Right cardiac atrium (tissue), 5 donors: ENCODE data around the gene SEMA4F. TPM values are rescaled to one million over a fixed set of nuclear protein-coding genes. Genes with fewer than 3 reads are reported as not detected.
A peak's percentile ranks its signal among the peaks of the same experiment; 100 is the strongest.

ENCODE experiments used
- ATAC-seq, 2 donors: fragments of 200-7000 bp; cut with Tn5 transposase; one replicate each; pipeline versions ENCODE4 v1.8.0 to v1.9.1; 2020; ENCODE audit warnings: moderate library complexity in 2 of 2, mild to moderate bottlenecking in 1 of 2
- DNase-seq, 3 donors: peaks; one replicate each; pipeline ENCODE4 v3.0.0-alpha.2; 2020
- H3K27ac ChIP-seq: one replicate; pipeline ENCODE4 v1.5.1; 2013; ENCODE audit warnings: mild to moderate bottlenecking, low read length, control low read depth, moderate library complexity
- H3K27me3 ChIP-seq: one replicate; pipeline ENCODE4 v1.6.1; 2013; ENCODE audit not compliant: control insufficient read depth, insufficient read depth
- H3K4me1 ChIP-seq: one replicate; pipeline ENCODE4 v1.6.1; 2013; ENCODE audit warnings: low read length; ENCODE audit not compliant: control insufficient read depth, insufficient read depth
- H3K4me3 ChIP-seq: one replicate; pipeline ENCODE4 v1.5.1; 2013; ENCODE audit warnings: low read length, control low read depth
- H3K9me3 ChIP-seq: one replicate; pipeline ENCODE4 v1.6.1; 2013; ENCODE audit warnings: low read length; ENCODE audit not compliant: control insufficient read depth
- WGBS: extraction: QIAGEN DNeasy Blood & Tissue Kit; methylation state at CpG from one replicate; pipeline ENCODE4 v1.1.7; 2013; 5-methylcytosine and 5-hydroxymethylcytosine counted together
- intact Hi-C, 4 donors: fragments of 100-400 bp; cut with DNase I; formaldehyde crosslinking; loops; one replicate each; pipeline versions ENCODE4 v1.11.0 to v1.14.0; 2022 to 2023
- polyA plus RNA-seq: library from polyadenylated mRNA; stranded (reverse); fragments of 200-250 nt; gene quantifications from one replicate; pipeline ENCODE4 v1.2.3, GENCODE V29; 2013
- total RNA-seq, 4 donors: library from RNA; stranded (reverse); fragmentation: NEBNext Ultra II Directional; extraction: Animal tissue kit (Norgen Biotek cat#: 25700); gene quantifications; one replicate each; pipeline ENCODE4 v1.2.1, GENCODE V29; 2021
- donor health status: healthy with polysubstance abuse.
- donor health status: DM: no; HTN: yes; CAD: no.
- donor health status: DM: no; HTN: no; CAD: no.
- donor health status: DM: no; HTN: yes; CAD: no; lungs with severe emphysema.
- donor health status: DM: yes; HTN: yes; CAD: no.

Gene SEMA4F
- total and polyA plus RNA-seq, 5 donors, result 1.7 to 5.3 (median 3.9) TPM

DNA sequence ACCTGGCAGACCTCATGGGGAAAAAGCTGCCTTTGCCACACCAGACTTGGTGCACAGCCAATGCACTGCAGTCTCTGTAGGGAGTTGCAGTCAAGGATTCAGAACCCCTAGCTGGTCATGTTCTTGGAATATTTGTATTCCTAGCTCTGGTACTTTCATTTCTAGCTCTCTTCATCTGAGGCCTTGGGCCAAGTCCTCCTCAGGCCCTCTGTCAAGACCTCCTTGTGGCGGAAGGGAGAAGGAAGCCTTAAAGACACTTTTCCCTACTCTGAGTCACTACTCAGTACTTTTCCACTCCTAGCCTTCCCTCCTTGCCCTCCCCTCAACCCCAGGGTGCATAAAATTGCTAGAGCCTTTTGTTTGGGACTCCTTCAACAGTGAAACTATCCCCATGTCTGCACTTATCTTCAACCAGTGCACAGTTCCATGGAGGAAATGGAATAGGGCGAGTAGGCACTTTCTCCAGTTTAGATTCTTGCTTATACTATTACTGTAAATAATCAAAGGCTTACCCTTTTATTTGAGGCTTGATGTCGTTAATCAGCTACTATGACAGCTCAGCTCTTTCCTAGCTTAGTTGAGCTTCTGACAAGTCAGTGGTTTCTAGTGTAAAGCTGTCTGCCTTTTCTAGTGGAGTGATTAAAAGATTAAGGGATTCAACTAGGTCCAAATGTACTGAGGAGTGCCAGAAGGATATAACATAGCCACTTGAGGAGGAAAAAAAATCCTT, 21.7 kb upstream of the SEMA4F start:
- Histone ChIP-seq H3K27ac (no peak overlapping the region), H3K4me3 (no peak overlapping the region), H3K27me3 (no peaks in the 10 kb centered on the region), H3K9me3 (no peaks in the 10 kb centered on the region), H3K4me1 (no peaks in the 10 kb centered on the region)
- WGBS, result 71% methylated on average over 3 of the region's 3 CpGs
- DNase-seq, result peak in 1 of 3 donors; percentile 23
- ATAC-seq, result peak; percentile 64 to 68
- intact Hi-C loops, result no loop called here

DNA sequence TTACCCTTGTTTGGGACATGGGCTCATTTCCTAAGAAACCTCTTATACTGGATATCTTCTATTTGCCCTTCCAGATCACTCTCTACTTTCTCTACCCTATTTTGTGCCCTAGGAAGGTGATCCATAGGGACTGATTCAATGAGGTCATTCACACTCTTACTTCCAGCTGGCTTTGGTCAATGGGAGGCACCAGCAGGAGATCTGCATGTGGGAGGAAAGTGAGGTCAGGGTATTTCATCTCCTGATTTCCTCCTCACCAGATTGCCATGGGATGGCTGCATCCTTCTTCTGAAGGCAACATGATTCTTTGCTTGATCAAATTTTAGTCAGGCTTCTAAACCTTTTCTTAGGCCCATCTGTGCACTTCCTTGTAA, 21.1 kb upstream of the SEMA4F start:
- H3K4me3 ChIP-seq, result no peak overlapping the region

DNA sequence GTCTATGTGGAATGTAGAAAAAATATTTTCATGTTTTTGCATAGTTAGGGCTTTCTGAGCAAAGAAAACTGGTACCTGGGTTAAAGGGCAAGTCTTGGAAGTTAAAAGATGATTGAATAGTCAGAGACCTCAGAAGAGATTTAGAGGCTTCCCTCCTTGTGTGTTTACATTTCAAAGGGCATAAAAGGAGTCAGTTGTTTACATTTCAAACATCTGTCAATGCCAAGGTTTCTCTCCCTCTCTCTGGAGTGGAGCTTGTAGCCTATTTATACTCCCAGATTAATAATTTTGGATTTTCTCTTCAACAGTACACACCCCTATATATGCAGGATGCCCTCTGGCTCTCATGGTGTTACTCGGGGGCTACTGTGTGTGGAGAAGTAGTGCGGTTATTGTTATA, 14.5 kb upstream of the SEMA4F start:
- Histone ChIP-seq H3K27me3 (no peaks in the 10 kb centered on the region), H3K4me1 (no peaks in the 10 kb centered on the region), H3K27ac (no peak overlapping the region), H3K4me3 (no peak overlapping the region), H3K9me3 (no peaks in the 10 kb centered on the region)
- no peak for ATAC-seq
- WGBS, result 91% methylated on average over 2 of the region's 2 CpGs
- intact Hi-C loops, result no loop called here
- DNase-seq, result no peak

More for the DNA sequence above, 21.1 kb upstream of the SEMA4F start:
- ATAC-seq (peak in 1 of 2 donors; percentile 43), DNase-seq (no peak)
- Histone ChIP-seq H3K9me3 (no peaks in the 10 kb centered on the region), H3K4me1 (no peaks in the 10 kb centered on the region), H3K27ac (no peak overlapping the region), H3K27me3 (no peaks in the 10 kb centered on the region)
- intact Hi-C loops, result no loop called here

DNA sequence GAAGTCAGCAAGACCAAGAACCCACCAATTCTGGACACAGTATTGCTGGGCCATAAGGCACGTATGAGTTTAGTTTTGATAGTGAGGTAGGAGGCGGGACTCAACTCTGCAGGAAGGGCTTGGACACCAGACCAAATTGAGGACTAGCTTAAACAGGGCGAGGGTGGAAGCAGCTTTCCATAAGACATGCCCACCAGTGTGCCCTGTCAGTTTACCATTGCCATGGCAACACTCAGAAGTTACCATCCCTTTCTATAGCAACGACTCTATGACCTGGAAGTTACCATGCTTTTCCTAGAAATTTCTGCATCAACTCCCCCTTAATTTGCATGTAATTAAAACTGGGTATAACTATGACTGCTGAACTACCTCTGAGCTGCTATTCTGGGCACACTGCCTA, 8.7 kb upstream of the SEMA4F start:
- no peaks in the 10 kb centered on the region for H3K4me1 ChIP-seq
- no peak overlapping the region for H3K27ac ChIP-seq
- H3K4me3 ChIP-seq, result no peak overlapping the region
- H3K27me3 ChIP-seq, result no peaks in the 10 kb centered on the region
- DNase-seq, result no peak
- H3K9me3 ChIP-seq, result no peaks in the 10 kb centered on the region
- no peak for ATAC-seq
- intact Hi-C loops, result no loop called here
- WGBS, result 71% methylated on average over 4 of the region's 4 CpGs

DNA sequence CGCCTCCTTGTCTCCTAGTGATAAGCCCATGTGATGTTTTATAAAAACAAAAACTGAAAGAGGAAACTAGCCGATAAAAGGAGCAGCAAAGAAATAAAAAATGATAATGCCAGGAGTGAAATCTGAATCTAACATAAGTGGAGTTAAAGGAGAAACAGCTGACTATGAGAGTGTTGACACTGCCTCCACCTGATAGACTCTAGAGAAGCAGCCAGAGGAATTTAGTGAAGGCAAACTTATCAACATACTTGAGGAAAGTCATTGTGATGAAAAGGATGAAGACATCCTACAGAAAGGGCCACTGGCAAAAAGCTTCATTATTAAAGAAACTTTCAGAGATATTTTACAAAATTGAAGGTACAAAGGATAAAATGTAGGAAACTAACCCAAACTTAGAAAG, 7.8 kb upstream of the SEMA4F start:
- H3K9me3 ChIP-seq, result no peaks in the 10 kb centered on the region
- intact Hi-C loops, result no loop called here
- no peak overlapping the region for H3K27ac ChIP-seq
- ATAC-seq, result no peak
- no peaks in the 10 kb centered on the region for H3K27me3 ChIP-seq
- WGBS, result 35% methylated on average over 2 of the region's 2 CpGs
- no peak overlapping the region for H3K4me3 ChIP-seq
- DNase-seq, result no peak
- no peaks in the 10 kb centered on the region for H3K4me1 ChIP-seq

DNA sequence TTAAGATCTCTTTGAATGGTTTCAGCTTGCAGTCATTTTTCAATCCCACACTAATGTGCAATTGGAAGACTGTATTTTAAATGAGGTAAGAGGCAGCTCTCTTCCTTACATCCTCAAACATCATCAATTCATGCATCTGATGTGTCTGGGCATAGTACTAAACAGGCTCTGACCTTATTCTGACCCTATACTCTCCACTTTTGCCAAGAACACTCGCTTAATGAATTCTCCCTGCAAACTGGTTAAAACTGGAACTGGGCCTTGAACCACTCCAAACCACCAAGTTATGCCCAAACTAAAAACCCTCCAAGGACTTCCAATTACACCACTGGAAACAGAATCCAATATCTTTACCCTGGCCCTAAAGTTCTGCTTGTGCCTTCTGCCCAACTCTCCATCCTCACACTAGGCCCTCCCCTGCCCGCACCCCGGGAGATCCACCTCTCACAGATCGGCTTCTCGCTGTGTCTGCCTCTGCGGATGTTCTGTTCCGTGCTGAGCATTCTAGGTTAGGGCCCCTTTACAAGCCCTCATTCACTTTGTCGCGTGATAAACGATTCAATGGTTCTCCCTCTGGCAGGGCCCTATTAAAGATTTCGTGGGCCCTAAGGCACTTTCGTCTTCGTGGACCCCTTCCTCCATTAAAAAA, 7.1 kb upstream of the SEMA4F start:
- DNase-seq (no peak), ATAC-seq (no peak)
- intact Hi-C loops, result no loop called here
- no peak overlapping the region for H3K27ac ChIP-seq
- no peaks in the 10 kb centered on the region for H3K4me1 ChIP-seq
- H3K4me3 ChIP-seq, result no peak overlapping the region
- H3K9me3 ChIP-seq, result no peaks in the 10 kb centered on the region
- 95% methylated on average over 13 of the region's 13 CpGs for WGBS
- H3K27me3 ChIP-seq, result no peaks in the 10 kb centered on the region

DNA sequence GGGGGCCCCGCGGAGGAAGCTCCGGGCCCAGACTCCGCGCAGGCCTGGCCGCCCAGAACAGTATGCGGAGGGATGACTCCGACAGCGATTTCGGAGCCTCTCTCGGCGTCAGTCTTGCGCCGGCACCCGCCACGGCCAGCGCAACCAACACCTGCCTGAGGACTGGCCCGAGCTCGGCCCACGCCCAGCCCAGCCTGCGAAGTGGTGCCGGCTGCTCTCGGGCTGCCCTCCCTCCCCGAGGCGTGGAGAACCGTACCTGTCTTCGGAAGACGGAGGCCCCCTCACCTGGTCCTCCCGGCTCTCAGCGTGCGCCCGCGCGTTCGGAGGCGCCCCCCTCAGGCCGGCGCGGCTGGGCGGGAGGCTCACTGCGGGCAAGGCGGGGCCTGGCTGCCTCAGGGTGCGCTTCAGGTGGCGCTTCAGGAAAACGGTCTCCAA, 6.0 kb upstream of the SEMA4F start, which contains the start of gene M1AP:
Gene M1AP, minus strand, starts transcription at position 322 of the 435 bp plus-strand sequence. CDS start 8,055 bp downstream, outside the sequence.
- Histone ChIP-seq H3K4me1 (no peaks in the 10 kb centered on the region), H3K4me3 (no peak within 1 kb of the TSS), H3K27ac (no peak within 1 kb of the TSS), H3K27me3 (no peaks in the 10 kb centered on the region), H3K9me3 (no peaks in the 10 kb centered on the region)
- WGBS, result 11% methylated on average over 45 of the region's 45 CpGs
- DNase-seq (peak in 1 of 3 donors; percentile 64), ATAC-seq (peak; percentile 59 to 69)
- intact Hi-C loops, result no loop called here

DNA sequence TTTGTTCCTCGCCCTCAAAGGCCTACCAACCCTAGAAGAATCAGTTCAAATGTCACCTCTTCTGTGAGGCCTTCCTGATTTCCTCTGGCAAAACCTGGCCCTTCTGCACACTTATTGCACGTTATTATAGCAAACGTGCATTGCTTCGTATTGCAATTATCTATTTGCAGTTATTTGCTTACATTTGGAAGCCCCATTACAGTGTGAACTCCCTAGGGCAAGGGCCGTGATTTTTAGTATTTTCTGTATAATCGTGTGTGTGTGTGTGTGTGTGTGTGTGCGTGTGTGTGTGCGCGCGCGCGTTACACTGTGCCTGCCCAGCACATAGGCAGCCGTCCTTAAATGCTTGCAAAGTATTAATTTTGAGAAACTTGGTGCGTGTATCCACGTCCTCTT, 460 bp upstream of the SEMA4F start:
- no peaks in the 10 kb centered on the region for H3K4me1 ChIP-seq
- WGBS, result 11% methylated on average over 15 of the region's 15 CpGs
- no peaks in the 10 kb centered on the region for H3K9me3 ChIP-seq
- H3K4me3 ChIP-seq, result peak overlapping the region; percentile 60
- H3K27me3 ChIP-seq, result no peaks in the 10 kb centered on the region
- intact Hi-C loops, result no loop called here
- ATAC-seq (peak in 1 of 2 donors; percentile 1), DNase-seq (no peak)
- no peak overlapping the region for H3K27ac ChIP-seq

DNA sequence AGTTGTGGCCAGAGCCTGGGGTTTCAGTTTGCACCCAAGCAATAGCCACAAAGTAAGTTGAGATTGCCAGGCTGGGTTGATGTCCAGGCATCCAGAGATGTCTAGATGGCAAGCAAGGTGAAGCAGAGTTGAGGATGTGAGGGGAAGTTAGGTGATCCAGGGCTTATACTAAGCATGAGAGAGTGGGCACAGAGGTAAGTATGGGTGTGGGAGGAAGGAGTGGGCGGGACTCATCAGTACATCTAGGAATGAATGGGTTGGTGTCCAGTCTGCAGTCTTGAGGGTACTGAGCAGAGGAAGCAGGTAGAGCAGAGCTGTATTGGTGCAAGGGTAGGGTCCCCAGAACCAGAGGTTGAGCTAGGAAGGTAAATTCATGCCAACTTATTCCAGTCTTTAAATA, 1.5 kb downstream of the SEMA4F start:
- H3K4me3 ChIP-seq, result no peak overlapping the region
- no peaks in the 10 kb centered on the region for H3K4me1 ChIP-seq
- intact Hi-C loops, result no loop called here
- no peaks in the 10 kb centered on the region for H3K27me3 ChIP-seq
- WGBS, result 98% methylated on average over 1 of the region's 1 CpG
- H3K27ac ChIP-seq, result no peak overlapping the region
- no peak for DNase-seq
- no peaks in the 10 kb centered on the region for H3K9me3 ChIP-seq
- no peak for ATAC-seq

DNA sequence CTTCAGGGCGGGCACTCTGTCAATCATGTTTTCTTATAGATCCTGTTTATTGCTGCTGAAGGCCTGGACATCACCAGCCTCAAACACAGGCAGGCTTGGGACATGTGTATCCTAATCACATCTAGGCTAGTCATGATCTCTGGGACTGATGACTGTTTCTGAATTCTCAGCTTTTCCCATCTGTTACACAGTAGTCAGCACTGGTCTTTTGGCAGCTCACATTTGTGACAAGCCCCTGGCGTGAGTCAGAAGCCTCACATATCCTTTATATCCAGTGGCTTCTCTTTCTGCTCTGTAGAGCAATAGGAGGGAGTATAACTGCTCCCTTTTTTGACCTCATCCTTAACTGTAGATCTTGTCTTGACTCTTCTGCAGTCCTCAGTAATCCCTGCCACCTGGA, 4.5 kb downstream of the SEMA4F start:
- H3K9me3 ChIP-seq, result no peaks in the 10 kb centered on the region
- H3K27me3 ChIP-seq, result no peaks in the 10 kb centered on the region
- ATAC-seq, result no peak
- H3K4me3 ChIP-seq, result no peak overlapping the region
- intact Hi-C loops, result no loop called here
- WGBS, result 93% methylated on average over 2 of the region's 2 CpGs
- H3K27ac ChIP-seq, result no peak overlapping the region
- H3K4me1 ChIP-seq, result no peaks in the 10 kb centered on the region
- DNase-seq, result no peak

DNA sequence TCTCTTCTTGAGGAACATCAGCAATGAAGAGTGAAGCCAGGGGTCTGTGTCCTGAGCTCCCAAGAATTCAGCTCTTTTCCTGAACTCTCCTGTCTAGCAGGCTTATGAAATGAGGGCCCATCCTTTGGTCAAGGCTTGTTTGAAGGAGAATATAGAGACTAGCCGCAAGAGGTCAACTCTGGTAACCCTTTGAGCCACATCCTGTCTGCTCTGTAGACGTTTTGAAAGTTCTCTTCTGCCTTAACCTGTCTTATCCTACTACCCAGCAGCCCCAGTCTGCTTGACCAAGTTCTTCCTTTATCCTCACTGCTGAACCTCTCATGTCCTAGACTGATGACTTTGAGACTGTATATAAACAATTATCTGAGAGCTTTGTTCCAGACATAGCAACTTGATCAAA, 5.4 kb downstream of the SEMA4F start:
- H3K27ac ChIP-seq, result no peak overlapping the region
- no peaks in the 10 kb centered on the region for H3K9me3 ChIP-seq
- H3K4me3 ChIP-seq, result no peak overlapping the region
- intact Hi-C loops, result no loop called here
- no peaks in the 10 kb centered on the region for H3K4me1 ChIP-seq
- H3K27me3 ChIP-seq, result no peaks in the 10 kb centered on the region
- DNase-seq (no peak), ATAC-seq (no peak)
- WGBS, result 65% methylated on average over 2 of the region's 2 CpGs
